ENCODE measurements around the gene CTSF. TPM values are rescaled to one million over a fixed set of nuclear protein-coding genes. Genes with fewer than 3 reads are reported as not detected.

Gene CTSF
- total and polyA plus RNA-seq, 2 of the 13 experiments (the other 11 are each of a cell fraction or from before 2014, with no cell fraction given), result not detected

DNA sequence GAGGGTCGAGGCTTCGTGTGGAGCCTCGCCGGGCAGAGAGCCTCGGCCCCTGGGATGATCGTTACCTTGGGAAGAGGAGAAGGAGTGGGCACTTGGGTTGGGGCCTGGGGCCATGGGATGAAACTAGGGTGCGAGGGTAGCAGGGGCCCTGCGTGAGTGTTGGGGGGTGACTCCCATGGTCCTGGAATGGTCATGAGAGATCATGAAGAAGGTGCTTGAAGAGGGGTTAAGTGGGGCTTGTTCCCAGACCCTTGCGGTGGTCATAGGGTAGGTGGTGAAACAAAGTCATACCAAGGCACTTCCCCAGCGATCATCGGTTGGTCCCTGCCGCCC is 24.9 kb upstream of the CTSF start (continued):
- TF ChIP-seq, protein P1, sequence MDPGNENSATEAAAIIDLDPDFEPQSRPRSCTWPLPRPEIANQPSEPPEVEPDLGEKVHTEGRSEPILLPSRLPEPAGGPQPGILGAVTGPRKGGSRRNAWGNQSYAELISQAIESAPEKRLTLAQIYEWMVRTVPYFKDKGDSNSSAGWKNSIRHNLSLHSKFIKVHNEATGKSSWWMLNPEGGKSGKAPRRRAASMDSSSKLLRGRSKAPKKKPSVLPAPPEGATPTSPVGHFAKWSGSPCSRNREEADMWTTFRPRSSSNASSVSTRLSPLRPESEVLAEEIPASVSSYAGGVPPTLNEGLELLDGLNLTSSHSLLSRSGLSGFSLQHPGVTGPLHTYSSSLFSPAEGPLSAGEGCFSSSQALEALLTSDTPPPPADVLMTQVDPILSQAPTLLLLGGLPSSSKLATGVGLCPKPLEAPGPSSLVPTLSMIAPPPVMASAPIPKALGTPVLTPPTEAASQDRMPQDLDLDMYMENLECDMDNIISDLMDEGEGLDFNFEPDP (CRISPR knock-in tag; conservative IDR thresholded peaks at IDR 0.05), result no peak
- TF ChIP-seq, protein P2, sequence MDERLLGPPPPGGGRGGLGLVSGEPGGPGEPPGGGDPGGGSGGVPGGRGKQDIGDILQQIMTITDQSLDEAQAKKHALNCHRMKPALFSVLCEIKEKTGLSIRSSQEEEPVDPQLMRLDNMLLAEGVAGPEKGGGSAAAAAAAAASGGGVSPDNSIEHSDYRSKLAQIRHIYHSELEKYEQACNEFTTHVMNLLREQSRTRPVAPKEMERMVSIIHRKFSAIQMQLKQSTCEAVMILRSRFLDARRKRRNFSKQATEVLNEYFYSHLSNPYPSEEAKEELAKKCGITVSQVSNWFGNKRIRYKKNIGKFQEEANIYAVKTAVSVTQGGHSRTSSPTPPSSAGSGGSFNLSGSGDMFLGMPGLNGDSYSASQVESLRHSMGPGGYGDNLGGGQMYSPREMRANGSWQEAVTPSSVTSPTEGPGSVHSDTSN (CRISPR knock-in tag; IDR thresholded peaks at IDR 0.05), result no peak
- TF ChIP-seq ASH2L (IDR thresholded peaks at IDR 0.05; ENCODE audit: insufficient read length, low read depth, low read length), result peak; percentile 45
- TF ChIP-seq ZNF615 (CRISPR knock-in tag; IDR thresholded peaks at IDR 0.05; ENCODE audit: borderline replicate concordance), result no peak
- no peak for TF ChIP-seq SAP130 (CRISPR knock-in tag; IDR thresholded peaks at IDR 0.05; ENCODE audit: low read depth)
- TF ChIP-seq ZNF143 (CRISPR knock-in tag; IDR thresholded peaks at IDR 0.05), result no peak
- TF ChIP-seq ZKSCAN1 (IDR thresholded peaks at IDR 0.05; ENCODE audit: low read length), result no peak
- TF ChIP-seq ZNF766 (CRISPR knock-in tag; IDR thresholded peaks at IDR 0.05; ENCODE audit: borderline replicate concordance), result no peak
- TF ChIP-seq MATR3 (CRISPR knock-in tag; IDR thresholded peaks at IDR 0.05), result no peak
- TF ChIP-seq TBP (CRISPR knock-in tag; IDR thresholded peaks at IDR 0.05), result no peak
- no peak for TF ChIP-seq AHR (CRISPR knock-in tag; IDR thresholded peaks at IDR 0.05)
- TF ChIP-seq ZSCAN31 (CRISPR knock-in tag; IDR thresholded peaks at IDR 0.05; ENCODE audit: low read depth), result no peak
- TF ChIP-seq, protein P3, sequence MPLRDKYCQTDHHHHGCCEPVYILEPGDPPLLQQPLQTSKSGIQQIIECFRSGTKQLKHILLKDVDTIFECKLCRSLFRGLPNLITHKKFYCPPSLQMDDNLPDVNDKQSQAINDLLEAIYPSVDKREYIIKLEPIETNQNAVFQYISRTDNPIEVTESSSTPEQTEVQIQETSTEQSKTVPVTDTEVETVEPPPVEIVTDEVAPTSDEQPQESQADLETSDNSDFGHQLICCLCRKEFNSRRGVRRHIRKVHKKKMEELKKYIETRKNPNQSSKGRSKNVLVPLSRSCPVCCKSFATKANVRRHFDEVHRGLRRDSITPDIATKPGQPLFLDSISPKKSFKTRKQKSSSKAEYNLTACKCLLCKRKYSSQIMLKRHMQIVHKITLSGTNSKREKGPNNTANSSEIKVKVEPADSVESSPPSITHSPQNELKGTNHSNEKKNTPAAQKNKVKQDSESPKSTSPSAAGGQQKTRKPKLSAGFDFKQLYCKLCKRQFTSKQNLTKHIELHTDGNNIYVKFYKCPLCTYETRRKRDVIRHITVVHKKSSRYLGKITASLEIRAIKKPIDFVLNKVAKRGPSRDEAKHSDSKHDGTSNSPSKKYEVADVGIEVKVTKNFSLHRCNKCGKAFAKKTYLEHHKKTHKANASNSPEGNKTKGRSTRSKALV (CRISPR knock-in tag; IDR thresholded peaks at IDR 0.05), result no peak
- TF ChIP-seq, protein P4, sequence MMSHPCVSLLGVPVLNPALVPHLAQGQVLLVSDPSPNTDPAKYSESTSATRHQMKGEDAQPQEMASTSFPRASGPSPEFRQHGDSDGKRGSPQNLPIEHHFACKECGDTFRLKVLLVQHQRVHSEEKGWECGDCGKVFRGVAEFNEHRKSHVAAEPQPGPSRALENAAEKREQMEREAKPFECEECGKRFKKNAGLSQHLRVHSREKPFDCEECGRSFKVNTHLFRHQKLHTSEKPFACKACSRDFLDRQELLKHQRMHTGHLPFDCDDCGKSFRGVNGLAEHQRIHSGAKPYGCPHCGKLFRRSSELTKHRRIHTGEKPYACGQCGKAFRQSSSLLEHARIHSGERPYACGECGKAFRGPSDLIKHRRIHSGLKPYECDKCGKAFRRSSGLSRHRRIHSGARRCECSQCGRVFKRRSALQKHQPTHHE (CRISPR knock-in tag; IDR thresholded peaks at IDR 0.05; ENCODE audit: borderline replicate concordance), result no peak
- TF ChIP-seq, protein P5, sequence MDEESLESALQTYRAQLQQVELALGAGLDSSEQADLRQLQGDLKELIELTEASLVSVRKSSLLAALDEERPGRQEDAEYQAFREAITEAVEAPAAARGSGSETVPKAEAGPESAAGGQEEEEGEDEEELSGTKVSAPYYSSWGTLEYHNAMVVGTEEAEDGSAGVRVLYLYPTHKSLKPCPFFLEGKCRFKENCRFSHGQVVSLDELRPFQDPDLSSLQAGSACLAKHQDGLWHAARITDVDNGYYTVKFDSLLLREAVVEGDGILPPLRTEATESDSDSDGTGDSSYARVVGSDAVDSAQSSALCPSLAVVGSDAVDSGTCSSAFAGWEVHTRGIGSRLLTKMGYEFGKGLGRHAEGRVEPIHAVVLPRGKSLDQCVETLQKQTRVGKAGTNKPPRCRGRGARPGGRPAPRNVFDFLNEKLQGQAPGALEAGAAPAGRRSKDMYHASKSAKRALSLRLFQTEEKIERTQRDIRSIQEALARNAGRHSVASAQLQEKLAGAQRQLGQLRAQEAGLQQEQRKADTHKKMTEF (CRISPR knock-in tag; IDR thresholded peaks at IDR 0.05), result no peak
- TF ChIP-seq HNRNPUL1 (IDR thresholded peaks at IDR 0.05; ENCODE audit: low read depth, low read length), result no peak
- no peak for TF ChIP-seq PHF8 (CRISPR knock-in tag; IDR thresholded peaks at IDR 0.05)
- TF ChIP-seq ZNF431 (CRISPR knock-in tag; IDR thresholded peaks at IDR 0.05; ENCODE audit: borderline replicate concordance, low read depth), result 0 out of 2 replicates have a peak, but pooled peaks have one; percentile 3
- TF ChIP-seq, protein P6, sequence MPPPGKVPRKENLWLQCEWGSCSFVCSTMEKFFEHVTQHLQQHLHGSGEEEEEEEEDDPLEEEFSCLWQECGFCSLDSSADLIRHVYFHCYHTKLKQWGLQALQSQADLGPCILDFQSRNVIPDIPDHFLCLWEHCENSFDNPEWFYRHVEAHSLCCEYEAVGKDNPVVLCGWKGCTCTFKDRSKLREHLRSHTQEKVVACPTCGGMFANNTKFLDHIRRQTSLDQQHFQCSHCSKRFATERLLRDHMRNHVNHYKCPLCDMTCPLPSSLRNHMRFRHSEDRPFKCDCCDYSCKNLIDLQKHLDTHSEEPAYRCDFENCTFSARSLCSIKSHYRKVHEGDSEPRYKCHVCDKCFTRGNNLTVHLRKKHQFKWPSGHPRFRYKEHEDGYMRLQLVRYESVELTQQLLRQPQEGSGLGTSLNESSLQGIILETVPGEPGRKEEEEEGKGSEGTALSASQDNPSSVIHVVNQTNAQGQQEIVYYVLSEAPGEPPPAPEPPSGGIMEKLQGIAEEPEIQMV (CRISPR knock-in tag; IDR thresholded peaks at IDR 0.05; ENCODE audit: low read depth), result no peak
- TF ChIP-seq IKZF1 (IDR thresholded peaks at IDR 0.05), result no peak
- no peak for TF ChIP-seq NFIB (CRISPR knock-in tag; IDR thresholded peaks at IDR 0.05; ENCODE audit: borderline replicate concordance)
- peak; percentile 1 for TF ChIP-seq RBM39 (IDR thresholded peaks at IDR 0.05; ENCODE audit: low read depth, low read length, poor library complexity, severe bottlenecking)
- TF ChIP-seq BORCS8-MEF2B (CRISPR knock-in tag; IDR thresholded peaks at IDR 0.05), result no peak; the same call in 1 of the 2 replicates
- TF ChIP-seq ZNF556 (CRISPR knock-in tag; IDR thresholded peaks at IDR 0.05; ENCODE audit: borderline replicate concordance), result 0 out of 2 replicates have a peak, but pooled peaks have one; percentile 15
